GM21447 (cell line): ENCODE results near the gene FOSB.
A peak's percentile ranks its signal among the peaks of the same experiment; 100 is the strongest.
"Not testable (repeated sequence)": the region's sequence is repeated elsewhere in the genome, so short reads cannot be mapped to it uniquely, and the experiment has no call there.

ENCODE experiments used
- ATAC-seq: cut with Tn5 transposase; IDR thresholded peaks from one replicate; pipeline ENCODE4 v1.9.1; 2021; ENCODE audit not compliant: unreplicated experiment

The FOSB gene

GRCh38 chr19:45467456-45468158, at the start of gene FOSB:
Gene FOSB, plus strand, starts transcription at chr19:45467996. Its CDS starts 591 bp downstream, at chr19:45468587.
- ATAC-seq: peak; percentile 37

DNA sequence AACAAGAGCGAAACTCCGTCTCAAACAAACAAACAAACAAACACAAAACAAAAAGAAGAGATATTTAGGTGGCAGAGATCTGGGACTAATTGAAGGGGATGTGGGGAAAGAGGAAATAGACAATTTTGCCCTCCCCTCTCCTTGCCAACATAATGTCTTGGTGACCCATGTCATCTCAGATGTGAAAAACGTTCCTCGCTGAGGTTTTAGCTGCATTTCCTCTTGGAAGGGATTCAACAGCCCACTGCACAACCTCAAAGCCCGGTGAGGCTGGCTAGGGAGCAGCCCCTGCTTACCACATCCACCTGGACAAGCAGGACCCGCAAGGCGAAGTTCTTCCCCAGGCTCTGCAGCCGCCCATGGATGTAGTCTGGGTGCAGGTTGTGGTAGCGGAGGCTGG, 49.0 kb upstream of the FOSB start:
- ATAC-seq: no peak

- ATAC-seq: peak; percentile 58
Measured at GRCh38 chr19:45419396-45419795, 48.4 kb upstream of the FOSB start.

- ATAC-seq: no peak
Measured at GRCh38 chr19:45419895-45420294, 47.9 kb upstream of the FOSB start.

DNA sequence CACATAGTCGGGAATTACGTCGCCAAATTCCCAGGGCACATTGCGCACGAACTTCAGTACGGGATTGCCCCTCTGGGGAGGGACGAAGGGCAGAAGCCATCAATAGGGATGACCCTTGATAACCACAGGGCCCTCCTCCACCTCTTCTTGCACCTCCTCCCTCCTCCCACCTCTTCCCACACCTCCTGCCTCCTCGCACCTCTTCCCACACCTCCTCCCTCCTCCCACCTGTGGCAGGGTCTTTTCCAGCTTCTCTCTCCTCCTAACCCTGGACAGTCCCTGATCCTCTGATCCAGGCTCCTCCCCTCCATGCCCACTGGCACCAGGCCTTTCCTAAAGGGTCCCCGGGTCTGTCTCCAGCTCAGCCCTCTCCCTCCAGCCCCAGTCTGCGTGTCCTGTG, 47.4 kb upstream of the FOSB start:
- ATAC-seq: no peak

GRCh38 chr19:45420871-45421270, 46.9 kb upstream of the FOSB start:
- ATAC-seq: no peak

DNA sequence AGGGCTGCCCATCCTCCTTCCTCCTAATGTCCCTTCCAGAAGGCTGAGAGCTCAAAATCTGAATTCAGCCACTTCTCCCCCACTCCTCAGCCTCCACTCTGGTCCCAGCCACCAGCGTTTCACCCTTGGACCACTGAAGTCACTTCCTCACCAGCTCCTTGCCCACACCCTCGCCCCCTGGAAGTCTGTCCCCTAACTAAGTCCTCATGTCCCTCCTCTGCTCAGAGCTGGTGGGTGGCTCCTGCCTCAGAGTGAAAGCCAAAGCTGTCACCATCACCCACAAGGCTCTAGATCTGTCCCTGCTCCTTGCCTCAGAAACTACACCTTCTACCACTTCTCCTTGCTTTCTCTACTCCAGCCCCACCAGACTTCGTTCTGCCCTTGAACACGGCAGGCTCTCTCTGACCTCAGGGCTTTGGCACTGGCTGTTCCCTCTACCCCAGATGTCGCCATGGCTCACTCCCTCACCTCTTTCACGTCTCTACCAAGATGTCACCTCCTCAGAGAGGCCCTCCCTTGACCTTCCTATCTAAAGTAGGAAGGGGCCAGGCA, 45.8 kb upstream of the FOSB start:
- no peak for ATAC-seq

GRCh38 chr19:45423033-45423588, 44.7 kb upstream of the FOSB start:
- no peak for ATAC-seq

GRCh38 chr19:45423589-45424190, 44.1 kb upstream of the FOSB start, which contains the start of gene ERCC1:
Gene ERCC1, minus strand, starts transcription at chr19:45423917. Its CDS starts 543 bp downstream, at chr19:45423374.
- peak; percentile 58 for ATAC-seq

GRCh38 chr19:45424191-45425058, 43.4 kb upstream of the FOSB start:
- no peak for ATAC-seq

GRCh38 chr19:45428384-45429231, 39.2 kb upstream of the FOSB start:
- no peak for ATAC-seq

- not testable (repeated sequence) for ATAC-seq
Measured at GRCh38 chr19:45429896-45430295, 37.9 kb upstream of the FOSB start.

GRCh38 chr19:45431008-45431407, 36.8 kb upstream of the FOSB start:
- not testable (repeated sequence) for ATAC-seq

DNA sequence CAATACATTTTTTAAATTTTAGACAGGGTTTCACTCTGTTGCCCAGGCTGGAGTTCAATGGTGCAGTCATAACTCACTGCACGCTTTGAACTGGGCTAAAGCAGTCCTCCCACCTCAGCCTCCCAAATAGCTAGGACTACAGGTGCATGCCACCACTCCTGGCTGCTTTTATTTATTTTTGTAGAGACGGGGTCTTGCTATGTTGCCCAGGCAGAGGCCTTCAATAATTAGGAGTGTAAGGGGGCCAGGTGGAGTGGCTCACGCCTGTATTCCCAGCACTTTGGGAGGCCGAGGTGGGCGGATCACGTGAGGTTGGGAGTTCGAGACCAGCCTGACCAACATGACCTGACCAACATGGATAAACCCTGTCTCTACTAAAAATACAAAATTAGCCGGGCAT, 35.3 kb upstream of the FOSB start:
- not testable (repeated sequence) for ATAC-seq

DNA sequence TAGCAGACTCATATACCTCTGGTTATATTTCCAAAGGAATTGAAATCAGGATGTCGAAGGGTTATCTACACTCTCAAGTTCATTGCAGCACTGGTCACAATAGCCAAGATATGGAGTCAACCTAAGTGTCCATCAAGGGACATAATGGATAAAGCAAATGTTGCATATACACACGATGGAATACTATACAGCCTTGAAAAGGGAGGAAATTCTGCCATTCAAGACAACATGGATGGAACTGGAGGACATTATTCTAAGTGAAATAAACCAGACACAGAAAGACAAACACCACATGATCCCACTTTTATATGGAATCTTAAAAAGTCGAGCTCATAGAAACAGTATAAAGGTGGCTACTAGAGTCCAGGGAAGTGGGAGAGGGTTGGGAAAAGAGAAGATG, 30.5 kb upstream of the FOSB start:
- no peak for ATAC-seq

- no peak for ATAC-seq
Measured at GRCh38 chr19:45439190-45439568, 28.6 kb upstream of the FOSB start.

DNA sequence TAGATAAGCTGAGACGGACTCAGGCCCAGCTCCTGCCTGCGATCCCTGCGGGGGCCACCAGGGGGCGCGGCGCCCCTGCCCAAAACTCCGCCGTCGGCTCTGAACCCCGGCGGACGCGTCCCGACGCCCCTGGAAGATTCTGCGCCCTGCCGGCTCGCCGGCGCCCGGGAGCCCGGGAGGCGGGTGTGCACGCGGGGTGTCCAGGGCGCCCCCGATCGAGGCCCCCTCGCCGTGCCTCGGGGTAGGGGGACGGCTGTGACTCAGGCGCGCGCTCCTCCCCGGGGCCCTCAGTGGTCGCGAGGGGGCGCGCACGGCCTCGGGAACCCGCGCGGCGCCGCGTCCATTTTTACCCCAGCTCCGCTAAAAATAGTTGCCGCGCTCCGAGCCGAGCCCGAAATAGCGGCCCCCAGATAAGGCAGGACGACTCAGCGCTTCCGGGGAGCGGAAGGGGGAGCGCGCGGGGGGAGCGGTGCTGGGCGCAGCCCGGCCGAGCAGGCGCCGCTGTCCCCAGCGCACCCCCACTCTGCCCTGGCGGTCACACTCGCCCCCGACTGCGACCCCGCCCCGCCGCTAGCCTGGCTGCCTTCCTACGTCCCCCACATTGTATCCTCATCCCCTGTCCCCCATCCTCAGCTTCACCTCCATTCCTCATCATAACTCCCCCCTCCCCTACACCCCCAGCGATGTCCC, 28.1 kb upstream of the FOSB start:
- ATAC-seq: peak; percentile 44

- no peak for ATAC-seq
Measured at GRCh38 chr19:45440259-45440638, 27.5 kb upstream of the FOSB start.

GRCh38 chr19:45440873-45441654, 26.7 kb upstream of the FOSB start:
- no peak for ATAC-seq
